K562 (cell line): ENCODE data around the gene MANBA. TPM values are rescaled to one million over a fixed set of nuclear protein-coding genes. Genes with fewer than 3 reads are reported as not detected.

Experiments
- ATF6 ChIP-seq: sonication (generic); formaldehyde crosslinking; IDR thresholded peaks from 2 replicates; pipeline ENCODE4 v1.4.0; 2020; ENCODE audit warnings: mild to moderate bottlenecking, missing genetic modification reagents
- CC2D1A ChIP-seq: fragments of 450-650 bp; IDR thresholded peaks from 2 replicates; pipeline ENCODE4 v1.6.1; 2017; ENCODE audit warnings: mild to moderate bottlenecking
- ETS2 ChIP-seq: IDR thresholded peaks from 2 replicates; pipeline ENCODE4 v1.6.1; 2016; ENCODE audit warnings: borderline replicate concordance, missing genetic modification characterization, mild to moderate bottlenecking, moderate library complexity, missing compliant biosample characterization; ENCODE audit not compliant: poor library complexity, severe bottlenecking
- GTF2A2 ChIP-seq: IDR thresholded peaks from 2 replicates; pipeline ENCODE4 v1.6.1; 2016; ENCODE audit warnings: mild to moderate bottlenecking, missing genetic modification characterization, missing compliant biosample characterization
- HNRNPLL ChIP-seq: fragments of 200-400 bp; formaldehyde crosslinking; IDR thresholded peaks from 2 replicates; pipeline ENCODE4 v1.6.1; 2017; ENCODE audit warnings: low read length, low read depth, mild to moderate bottlenecking; ENCODE audit not compliant: poor library complexity, severe bottlenecking
- JUNB ChIP-seq: fragments of 450-650 bp; formaldehyde crosslinking; conservative IDR thresholded peaks from 2 replicates; pipeline ENCODE4 v1.4.0; 2020; ENCODE audit warnings: mild to moderate bottlenecking
- MECOM ChIP-seq: fragments of 250-450 bp; sonication (Bioruptor Pico); IDR thresholded peaks from 2 replicates; pipeline ENCODE4 v1.8.0; 2022; ENCODE audit warnings: inconsistent platforms
- NONO ChIP-seq, 2 experiments: fragments of 200-400 bp in 1 of 2; fragments of 450-650 bp in 1 of 2; formaldehyde crosslinking in 1 of 2; IDR thresholded peaks; 2 replicates each; pipeline ENCODE4 v1.6.1; 2017; ENCODE audit warnings: low read depth in 2 of 2, mild to moderate bottlenecking in 2 of 2, moderate library complexity in 2 of 2, low read length in 1 of 2
- RBM22 ChIP-seq: fragments of 200-400 bp; formaldehyde crosslinking; IDR thresholded peaks from 2 replicates; pipeline ENCODE4 v1.6.1; 2018; ENCODE audit warnings: low read length, low read depth; ENCODE audit not compliant: poor library complexity, severe bottlenecking
- REST ChIP-seq, 2 experiments: fragments of 450-650 bp; formaldehyde crosslinking in 1 of 2; IDR thresholded peaks; 2 replicates each; pipeline versions ENCODE4 v1.4.0 to v1.6.1; 2014 to 2020; ENCODE audit warnings: mild to moderate bottlenecking in 2 of 2, borderline replicate concordance in 1 of 2, low read depth in 1 of 2
- TARDBP ChIP-seq: fragments of 450-650 bp; IDR thresholded peaks from 2 replicates; pipeline ENCODE4 v1.6.1; 2016
- ZBTB2 ChIP-seq: fragments of 450-650 bp; IDR thresholded peaks from 2 replicates; pipeline ENCODE4 v1.6.1; 2016; ENCODE audit warnings: antibody characterized with exemption
- ZFP91 ChIP-seq: sonication (generic); formaldehyde crosslinking; IDR thresholded peaks from 2 replicates; pipeline ENCODE4 v1.8.0; 2022; ENCODE audit warnings: mild to moderate bottlenecking, missing genetic modification reagents
- polyA plus RNA-seq, 8 experiments: library from polyadenylated mRNA; depleted of rRNA in 4 of 8; stranded (reverse) in 5 of 8; unstranded in 3 of 8; fragments of >200 nt; fragmentation: Nextera tagmentation in 2 of 8; fragmentation: Illumina TruSeq in 1 of 8; extraction: Ambion mirVana in 2 of 8; extraction: Trizol in 1 of 8; gene quantifications; 2 replicates each; pipeline versions ENCODE4 v1.2.1 to v1.2.3, GENCODE V29; 2011 to 2014; ENCODE audit warnings: inconsistent platforms in 1 of 8, missing spikeins in 1 of 8
- total RNA-seq, 7 experiments: library from RNA; depleted of rRNA in 6 of 7; stranded (reverse); fragments of >200 nt in 6 of 7; fragmentation: Illumina TruSeq in 2 of 7; extraction: Trizol in 2 of 7; gene quantifications; 2 replicates each; pipeline versions ENCODE4 v1.2.1 to v1.2.3, GENCODE V29; 2011 to 2021; ENCODE audit warnings: low replicate concordance in 1 of 7

MANBA gene
- total and polyA plus RNA-seq, 9 of the 15 experiments (the other 6 are each of a cell fraction or from before 2014, with no cell fraction given): 1.8 to 12.9 (median 7.7) TPM

GRCh38 chr4:102620697-102621497, 139.9 kb downstream of the MANBA start (continued):
- TF ChIP-seq ATF6 (CRISPR knock-in tag): no peak
- TF ChIP-seq GTF2A2: no peak
- TF ChIP-seq NONO (IDR thresholded peaks at IDR 0.05; ENCODE audit: low read depth in 2 of 2, low read length in 1 of 2): no peak
- TF ChIP-seq ETS2 (tag): no peak
- no peak for TF ChIP-seq MECOM (CRISPR knock-in tag)
- peak; percentile 62; the same call in 1 of the 2 replicates for TF ChIP-seq CC2D1A
- TF ChIP-seq ZFP91 (CRISPR knock-in tag): no peak
- TF ChIP-seq RBM22: no peak
- TF ChIP-seq JUNB (CRISPR knock-in tag): no peak
- TF ChIP-seq HNRNPLL: no peak
- peak; percentile 92 for TF ChIP-seq REST (IDR thresholded peaks at IDR 0.05; ENCODE audit: borderline replicate concordance)
- no peak for TF ChIP-seq REST (CRISPR knock-in tag; IDR thresholded peaks at IDR 0.05; ENCODE audit: low read depth)
- no peak for TF ChIP-seq TARDBP
- TF ChIP-seq ZBTB2: no peak
